Stimulated activated CD8-positive, alpha-beta memory T cell treated with anti-CD3 and anti-CD28 coated beads, Interleukin-12 subunit alpha, Interleukin-12 subunit beta, amount 100 ng/mL, for 1 hour (primary cell): Measurements from ENCODE around the gene HJURP.
"Not testable (repeated sequence)": the region's sequence is repeated elsewhere in the genome, so short reads cannot be mapped to it uniquely, and the experiment has no call there.

ENCODE experiments used
- DNase-seq: peaks from one replicate; pipeline ENCODE4 v3.0.0-alpha.2; 2020; ENCODE audit warnings: low read depth

The HJURP gene, protein sequence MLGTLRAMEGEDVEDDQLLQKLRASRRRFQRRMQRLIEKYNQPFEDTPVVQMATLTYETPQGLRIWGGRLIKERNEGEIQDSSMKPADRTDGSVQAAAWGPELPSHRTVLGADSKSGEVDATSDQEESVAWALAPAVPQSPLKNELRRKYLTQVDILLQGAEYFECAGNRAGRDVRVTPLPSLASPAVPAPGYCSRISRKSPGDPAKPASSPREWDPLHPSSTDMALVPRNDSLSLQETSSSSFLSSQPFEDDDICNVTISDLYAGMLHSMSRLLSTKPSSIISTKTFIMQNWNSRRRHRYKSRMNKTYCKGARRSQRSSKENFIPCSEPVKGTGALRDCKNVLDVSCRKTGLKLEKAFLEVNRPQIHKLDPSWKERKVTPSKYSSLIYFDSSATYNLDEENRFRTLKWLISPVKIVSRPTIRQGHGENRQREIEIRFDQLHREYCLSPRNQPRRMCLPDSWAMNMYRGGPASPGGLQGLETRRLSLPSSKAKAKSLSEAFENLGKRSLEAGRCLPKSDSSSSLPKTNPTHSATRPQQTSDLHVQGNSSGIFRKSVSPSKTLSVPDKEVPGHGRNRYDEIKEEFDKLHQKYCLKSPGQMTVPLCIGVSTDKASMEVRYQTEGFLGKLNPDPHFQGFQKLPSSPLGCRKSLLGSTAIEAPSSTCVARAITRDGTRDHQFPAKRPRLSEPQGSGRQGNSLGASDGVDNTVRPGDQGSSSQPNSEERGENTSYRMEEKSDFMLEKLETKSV

DNA sequence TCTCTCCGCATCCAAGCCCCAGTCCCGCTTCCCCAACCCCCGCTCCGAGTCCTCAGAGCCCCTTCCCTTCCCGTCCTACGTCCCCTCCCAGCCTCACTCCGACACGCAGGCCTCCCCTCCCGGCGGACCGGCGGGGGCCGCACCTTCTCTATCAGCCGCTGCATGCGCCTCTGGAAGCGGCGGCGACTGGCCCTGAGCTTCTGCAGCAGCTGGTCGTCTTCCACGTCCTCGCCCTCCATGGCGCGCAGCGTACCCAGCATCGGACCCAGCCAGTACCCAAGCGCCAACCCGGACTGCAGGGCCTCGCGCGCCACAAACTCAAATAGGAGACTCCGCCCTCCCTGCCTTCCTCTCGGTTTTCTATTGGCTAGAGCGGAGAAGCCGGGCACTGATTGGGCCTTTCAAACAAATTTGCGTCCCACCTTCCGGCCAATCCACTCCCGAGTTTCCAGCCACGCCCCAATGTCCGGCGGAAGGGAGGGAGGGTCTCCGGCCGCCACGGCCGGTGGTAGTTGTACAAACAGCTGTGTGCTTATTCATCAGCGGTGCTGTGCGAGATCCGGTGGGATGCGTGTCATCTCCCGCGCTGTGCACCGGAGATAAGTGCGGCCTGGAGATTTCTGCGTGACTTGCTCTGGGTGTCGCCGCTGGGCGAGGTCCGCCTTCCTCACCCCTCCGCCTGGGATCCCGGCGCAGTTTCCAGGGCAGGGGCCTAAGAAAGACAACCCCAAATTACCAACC, at the start of gene HJURP:
Gene HJURP (minus strand): TSS at position 295 of the 741 bp plus-strand sequence. CDS start 35 bp downstream, at position 260.
- DNase-seq, result peak; percentile 77

DNA sequence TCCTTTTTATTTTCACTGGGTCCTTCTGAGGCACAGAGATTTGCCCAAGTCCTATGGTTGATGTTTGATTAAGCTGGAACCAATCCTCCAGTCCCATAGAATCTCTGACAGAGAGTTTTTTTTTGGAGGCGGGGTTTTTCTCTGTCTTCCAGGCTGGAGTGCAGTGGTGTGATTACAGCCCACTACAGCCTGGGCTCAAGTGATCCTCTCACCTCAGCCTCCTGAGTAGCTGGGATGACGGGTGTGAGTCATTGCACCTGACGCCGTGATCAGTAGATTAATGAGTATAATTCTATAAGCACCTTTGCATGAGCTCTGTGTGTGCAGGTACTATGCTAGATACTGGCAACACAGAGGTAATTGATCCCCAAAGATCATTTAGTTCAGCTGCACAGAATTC, 47.5 kb upstream of the HJURP start:
- no peak for DNase-seq

DNA sequence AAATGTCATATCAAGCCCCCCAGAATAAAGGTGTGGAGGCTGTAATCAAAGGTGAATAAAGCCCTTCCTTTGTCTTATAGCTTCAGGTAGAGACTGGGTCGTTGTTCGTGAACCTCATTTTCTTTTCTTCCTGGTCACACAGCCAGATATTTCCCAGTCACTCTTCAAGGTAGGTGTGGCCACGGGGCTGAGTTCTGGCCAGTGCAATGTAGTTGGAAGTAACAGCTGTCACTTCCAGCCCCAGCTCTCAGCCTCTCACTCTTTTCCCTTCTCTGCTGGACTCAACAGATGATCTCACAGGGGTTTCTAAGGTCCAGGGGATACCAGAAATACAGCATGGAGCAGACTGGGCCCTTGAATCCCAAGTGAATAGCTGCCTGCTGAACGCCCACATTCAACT, 47.0 kb upstream of the HJURP start:
- DNase-seq, result no peak

DNA sequence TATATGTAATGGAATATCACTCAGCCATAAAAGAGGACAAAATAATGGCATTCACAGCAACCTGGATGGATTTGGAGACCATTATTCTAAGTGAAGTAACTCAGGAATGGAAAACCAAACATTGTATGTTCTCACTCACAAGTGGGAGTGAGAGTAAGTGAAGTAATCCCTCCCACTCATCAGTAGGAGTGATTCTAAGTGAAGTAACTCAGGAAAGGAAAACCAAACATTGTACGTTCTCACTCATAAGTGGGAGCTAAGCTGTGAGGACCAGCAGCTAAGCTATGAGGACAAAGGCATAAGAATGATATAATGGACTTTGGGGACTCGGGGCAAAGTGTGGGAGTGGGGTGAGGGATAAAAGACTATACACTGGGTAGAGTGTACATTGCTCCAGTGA, 41.9 kb upstream of the HJURP start:
- not testable (repeated sequence) for DNase-seq

DNA sequence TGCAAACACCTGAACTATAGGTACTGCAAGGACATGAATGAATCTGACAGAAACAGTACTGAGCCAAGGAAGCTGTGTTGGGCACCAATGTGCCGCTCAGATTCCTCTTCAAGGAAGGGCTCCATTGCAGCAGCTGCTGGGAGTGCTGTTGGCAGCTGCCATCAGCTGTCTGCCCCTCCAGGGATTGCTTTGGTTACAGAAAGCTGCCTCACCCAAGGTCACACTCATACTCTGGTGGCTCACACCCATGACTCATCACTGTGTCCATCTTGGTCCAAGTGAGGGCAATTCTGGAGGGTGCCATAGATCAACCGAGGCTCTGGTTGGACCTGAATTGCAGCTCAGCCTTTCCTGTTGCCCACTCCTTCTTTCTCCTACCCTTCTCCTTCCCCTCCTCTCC, 38.5 kb upstream of the HJURP start:
- no peak for DNase-seq

DNA sequence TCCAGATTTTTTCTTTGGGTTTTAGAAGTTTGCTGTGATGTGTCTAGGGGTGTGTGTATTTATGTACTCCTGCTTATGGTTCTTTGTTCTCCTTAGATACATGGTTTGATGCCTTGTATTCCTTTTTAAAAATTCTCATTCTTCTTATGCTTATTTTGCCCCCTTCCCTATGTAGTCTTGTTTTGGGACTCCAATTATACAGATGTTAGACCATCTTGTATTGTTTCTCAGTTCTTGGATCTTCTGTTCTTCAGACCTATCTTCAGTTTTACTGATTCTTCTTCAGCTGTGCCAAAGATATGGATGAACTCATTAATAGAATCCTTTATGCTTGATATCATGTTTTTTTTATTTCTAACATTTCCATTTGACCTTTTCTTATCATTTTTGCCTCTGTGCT, 28.0 kb upstream of the HJURP start:
- DNase-seq, result no peak

DNA sequence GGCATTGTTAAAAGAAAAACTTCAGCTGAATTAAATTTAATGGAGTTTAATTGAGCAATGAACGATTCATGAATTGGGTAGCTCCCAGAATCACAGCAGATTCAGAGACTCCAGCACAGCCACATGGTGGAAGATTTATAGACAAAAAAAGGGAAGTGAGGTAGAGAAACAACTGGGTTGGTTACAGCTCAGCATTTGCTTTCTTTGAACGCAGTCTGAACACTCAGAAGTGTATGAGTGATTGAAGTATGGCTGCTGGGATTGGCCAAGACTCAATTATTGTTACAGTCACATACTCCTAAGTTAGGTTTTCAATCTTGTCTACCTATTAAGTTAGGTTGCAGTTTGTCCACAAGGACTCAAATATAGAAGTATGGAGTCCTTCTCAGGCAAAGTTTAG, 17.8 kb upstream of the HJURP start:
- not testable (repeated sequence) for DNase-seq

DNA sequence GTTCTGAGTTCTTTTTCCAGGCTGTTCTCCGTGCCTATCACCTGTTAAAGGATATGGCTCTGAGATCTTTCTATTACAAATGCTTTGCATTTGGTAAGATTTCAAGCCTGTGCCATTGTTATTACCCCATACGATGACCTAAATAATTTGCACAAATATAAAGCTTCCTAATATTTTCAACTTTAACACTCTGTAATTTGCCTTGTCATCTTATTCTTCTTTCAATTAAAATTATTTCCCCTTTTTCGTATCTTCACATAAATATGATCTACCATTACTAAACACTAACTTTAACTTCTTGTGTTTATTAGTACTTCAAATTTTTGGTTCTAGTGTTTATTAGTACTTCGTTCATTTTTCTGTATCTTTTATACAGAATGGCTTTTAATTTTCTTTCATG, 17.1 kb upstream of the HJURP start:
- no peak for DNase-seq

DNA sequence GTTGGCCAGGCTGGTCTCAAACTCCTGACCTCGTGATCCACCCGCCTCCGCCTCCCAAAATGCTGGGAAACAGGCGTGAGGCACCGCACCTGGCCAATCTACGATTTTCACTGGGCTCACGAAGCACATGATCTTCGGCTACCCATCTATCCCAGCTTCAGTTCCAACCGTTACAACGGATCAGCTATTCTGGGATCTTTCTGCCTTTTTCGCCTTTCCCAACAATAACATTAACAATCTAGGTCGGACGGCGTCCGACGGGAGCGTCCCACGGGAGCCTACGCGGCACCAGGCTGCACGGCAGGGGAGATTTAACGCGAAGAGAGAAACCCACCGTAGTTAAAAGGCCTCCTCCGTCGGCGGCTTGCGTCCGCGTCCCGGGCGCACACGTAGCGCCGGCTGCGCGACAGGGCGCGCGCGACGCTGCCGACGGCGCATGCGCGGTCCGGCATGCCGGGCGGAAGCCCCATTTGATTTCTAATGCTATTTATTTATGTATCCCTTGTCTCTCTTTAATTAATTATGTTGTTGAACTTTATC, 13.7 kb upstream of the HJURP start, which contains the start of gene MSL3B:
Gene MSL3B (minus strand): TSS at position 394 of the 540 bp plus-strand sequence.
- DNase-seq, result peak; percentile 15

DNA sequence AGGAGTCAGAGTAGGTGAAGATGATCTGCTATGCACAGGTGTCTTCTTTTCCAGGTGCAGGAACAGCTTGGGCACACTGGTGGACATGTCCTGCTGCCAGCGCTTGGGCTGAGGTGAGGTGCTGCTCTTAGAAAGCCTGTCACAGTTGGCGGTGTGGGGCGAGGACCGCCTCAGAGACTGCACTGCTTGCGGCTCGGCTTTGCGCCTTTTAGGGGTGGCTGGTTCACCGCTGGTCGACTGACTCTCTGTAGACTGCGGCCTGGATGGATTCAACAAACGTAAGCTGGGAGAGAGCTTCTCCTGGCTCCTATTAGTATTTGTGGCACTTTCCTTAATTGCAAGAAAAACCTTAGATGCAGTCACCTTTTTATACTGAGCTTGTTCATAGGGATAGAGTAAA, 12.1 kb upstream of the HJURP start:
- DNase-seq, result no peak

DNA sequence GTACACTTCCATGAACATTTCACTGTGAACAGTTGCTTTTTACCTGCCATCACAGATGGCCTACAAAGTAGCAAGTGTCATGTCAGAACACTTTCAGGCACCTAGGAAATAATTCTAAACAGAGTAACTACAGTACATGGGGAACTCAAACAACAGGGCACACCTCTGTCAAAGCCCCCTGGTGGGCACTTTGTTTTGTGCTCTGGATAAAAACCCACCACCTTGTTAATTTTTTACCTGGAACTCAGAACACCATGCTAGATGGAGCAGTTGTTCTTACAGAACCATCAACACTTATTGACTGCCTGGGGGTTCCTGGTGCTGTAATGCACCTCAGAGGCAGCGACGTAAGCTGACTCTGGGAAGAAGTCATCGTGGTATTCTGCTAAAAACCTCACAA, 11.5 kb upstream of the HJURP start:
- DNase-seq, result no peak

DNA sequence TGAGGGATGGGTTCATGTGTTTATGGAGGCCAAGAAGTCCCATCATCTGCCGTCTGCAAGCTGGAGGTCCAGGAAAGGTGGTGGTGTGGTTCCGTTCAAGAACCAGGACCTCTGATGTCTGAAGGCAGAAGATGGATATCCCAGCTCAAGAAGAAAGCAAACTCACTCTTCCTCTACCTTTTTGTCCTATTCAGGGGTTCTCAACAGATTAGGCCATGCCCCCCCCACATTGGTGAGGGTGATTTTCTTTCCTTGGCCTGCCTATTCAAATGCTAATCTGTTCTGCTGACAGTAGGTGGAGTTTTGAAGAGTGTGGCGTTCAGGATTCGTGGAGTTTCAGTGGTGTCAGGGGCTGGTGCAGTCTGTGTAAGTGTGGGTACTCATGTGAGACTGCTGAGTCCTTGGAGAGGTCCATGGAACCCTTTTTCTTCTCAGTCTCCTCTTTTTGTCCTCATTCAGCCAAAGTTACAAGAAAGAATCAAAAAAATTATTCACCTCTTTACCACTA, 8.0 kb upstream of the HJURP start:
- DNase-seq, result no peak

DNA sequence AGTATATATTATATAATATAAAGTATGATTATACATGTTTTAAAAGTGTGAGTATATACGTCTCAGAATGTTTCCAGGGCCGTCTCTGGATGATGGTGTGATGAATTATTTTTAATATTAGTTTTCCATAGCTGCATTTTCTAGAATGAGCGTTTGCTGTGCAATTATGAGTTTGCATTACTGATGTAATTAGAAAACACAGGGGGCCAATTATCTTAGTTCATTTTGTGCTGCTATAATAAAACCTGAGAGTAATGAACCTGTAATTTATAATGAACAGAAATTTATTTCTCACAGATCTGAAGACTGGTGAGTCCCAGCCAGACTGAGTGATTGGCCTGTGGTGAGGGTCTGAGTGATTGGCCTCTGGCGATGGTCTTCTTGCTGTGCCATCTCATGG, 4.0 kb upstream of the HJURP start:
- no peak for DNase-seq

DNA sequence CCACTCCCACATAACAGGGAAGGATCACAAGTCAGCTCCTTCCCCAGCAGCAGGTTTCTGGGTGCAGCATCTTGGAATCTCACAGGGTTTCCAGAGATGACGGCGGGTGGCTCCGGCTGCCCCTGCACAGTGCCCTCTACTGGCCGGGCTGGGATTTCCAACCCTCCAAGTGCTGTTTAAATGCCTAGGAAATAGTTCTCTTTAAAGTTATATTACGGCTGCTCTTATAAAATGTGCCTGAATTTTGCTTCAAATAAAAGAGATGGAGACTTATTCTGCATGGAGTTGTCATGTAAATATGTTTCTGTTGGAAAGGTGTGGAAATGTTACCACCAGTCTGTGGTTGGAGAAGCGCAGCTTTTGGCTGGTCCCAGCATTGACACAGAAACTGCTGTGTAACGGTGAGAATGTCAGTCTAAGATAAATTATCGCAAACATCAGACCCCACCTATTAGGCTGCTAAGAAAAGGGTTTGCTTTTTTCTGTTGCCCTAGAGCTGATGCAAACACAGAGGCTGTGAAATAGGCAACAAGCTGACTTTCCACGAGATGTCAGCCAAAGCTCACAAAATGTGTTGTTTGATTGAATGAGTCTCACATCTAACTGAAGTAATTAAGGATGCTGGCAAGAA, 3.3 kb upstream of the HJURP start:
- peak; percentile 24 for DNase-seq

DNA sequence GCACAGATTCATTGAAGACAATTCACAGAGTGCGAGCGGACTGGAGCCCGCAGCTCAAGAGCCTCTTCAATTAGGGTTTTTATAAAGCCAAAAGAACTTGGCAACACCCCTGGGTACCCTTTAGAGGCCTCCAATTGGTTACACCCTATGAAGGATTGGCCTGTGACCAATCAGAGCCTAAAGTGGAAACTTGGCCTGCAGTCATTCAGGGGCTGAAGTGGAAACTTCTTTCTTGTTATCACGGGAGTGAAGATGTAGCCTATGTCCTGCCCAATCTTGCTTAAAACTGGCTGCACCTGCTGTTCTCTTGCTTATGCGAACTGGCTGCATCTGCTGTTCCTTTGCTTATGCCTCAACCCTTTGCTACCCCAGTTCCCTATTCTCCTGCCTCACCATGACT, 1.8 kb upstream of the HJURP start:
- no peak for DNase-seq

DNA sequence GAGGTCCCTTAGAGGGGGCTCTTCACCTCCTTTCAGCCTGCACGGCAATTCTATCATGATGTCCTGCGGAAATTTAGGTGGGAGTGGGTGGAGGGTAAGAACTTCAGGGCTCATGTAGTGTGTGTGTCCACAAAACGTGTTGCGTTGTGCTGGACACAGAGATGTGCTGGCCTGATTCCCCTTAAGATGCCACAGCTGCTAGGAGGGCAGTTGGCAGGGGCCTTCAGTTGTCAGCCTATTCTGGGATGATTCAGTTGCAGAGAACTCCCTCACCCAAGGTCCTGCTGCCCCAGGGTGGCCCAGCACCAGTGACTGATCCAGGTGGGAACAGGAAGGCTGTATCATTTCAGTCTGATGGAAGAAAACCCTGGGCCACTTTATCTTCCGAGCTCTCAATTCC, 1.0 kb upstream of the HJURP start:
- no peak for DNase-seq

DNA sequence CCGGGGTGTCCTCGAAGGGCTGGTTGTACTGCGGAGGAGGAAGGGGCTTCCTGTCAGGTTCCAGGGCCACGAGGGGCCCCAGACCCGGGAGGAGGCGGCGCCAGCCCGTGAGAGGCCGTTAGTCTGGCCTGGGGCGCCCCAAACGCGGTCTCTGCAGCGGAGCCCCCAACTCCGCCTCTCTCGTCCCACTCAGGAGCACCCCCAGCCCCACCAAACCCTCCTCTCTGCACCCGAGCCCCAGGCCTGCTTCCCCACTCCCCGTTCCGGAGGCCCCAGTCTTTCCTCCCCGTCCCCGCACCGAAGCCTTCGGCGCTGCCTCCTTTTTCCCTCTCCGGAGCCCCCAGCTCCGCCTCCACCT, 473 bp downstream of the HJURP start:
- DNase-seq, result no peak

DNA sequence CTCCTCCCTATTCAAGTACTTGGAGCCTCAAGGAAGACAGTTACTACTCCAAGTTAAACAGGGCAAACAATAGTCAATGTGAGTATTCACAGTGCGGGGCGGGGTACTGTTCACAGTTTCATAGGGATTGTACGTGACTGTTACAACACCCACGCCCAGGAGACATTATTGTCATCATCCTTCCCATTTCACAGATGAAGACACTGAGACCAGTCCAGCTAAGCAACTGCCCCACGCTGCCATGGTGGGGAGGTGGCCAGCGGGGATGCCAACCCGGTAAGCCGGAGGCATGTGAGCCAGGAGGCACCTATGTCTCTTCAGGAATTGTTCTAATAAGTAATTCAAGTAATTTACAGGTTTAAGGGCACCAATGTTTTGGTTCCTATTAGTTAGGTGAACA, 982 bp downstream of the HJURP start:
- no peak for DNase-seq

DNA sequence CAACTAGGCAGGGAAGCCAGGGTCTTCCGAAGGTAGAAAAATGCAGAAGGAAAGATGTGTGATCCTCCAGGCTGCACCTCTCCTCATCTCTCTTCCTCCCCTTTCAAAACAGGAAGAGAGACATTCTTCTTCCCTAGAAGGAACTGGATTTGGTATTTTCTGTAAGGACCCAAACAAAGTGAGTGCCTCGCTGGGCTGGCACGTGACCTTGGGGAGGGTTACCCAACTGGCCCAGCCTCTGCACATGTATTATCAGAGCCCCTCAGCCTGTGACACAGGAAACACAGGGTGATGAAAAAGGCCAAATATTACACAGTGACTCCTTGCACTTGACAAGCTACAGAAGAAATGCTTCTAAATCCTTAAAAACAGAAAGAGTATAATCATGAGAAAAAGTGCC, 2.3 kb downstream of the HJURP start:
- no peak for DNase-seq

DNA sequence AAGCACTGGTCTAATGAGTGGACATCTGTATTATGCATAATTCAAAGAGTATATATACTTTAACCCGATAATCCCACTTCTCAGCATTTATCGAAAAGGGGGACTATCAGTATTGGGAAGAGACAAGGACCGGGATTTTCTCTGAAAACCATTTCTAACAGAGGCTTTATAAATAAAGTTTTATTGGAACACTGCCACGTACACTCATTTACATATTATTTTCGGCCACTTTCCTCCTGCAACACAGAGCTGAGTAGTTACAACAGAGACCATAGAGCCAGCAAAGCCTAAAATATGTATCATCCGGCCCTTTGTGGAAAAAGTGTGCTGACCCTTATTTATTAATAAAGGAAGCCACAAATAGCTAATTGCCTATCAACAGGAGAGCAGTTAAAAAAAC, 3.2 kb downstream of the HJURP start:
- DNase-seq, result no peak

DNA sequence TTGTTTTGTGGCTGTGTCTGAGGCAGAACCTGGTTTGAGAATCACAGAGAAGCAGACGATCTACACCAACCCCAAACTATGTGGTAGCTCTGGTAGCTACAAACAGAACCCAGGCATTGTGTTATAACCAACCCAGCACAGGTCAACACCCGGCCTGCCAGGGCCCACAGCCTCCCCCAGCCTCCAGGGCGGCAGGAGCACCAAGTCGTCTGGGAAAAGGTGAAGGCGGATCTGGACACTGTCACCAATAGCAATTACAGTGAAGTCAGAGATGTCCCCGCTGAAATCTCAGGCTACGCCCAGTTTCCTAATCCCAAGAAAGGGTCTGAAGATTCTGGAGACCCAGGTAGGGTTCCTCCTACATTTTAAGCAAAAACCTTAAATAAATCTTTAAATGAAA, 3.6 kb downstream of the HJURP start:
- DNase-seq, result no peak
